ENCODE results near the gene ALDH1A3. TPM values are rescaled to one million over a fixed set of nuclear protein-coding genes. Genes with fewer than 3 reads are reported as not detected.
A peak's percentile ranks its signal among the peaks of the same experiment; 100 is the strongest.

Gene ALDH1A3
- total RNA-seq, 4 donors from 2014 or later, result 8.5 to 99.9 (median 18.4) TPM

- no peak overlapping the region for H3K4me3 ChIP-seq
- H3K9me3 ChIP-seq, result no peaks in the 10 kb centered on the region
- H3K27ac ChIP-seq, result peak overlapping the region in 1 of 4 donors; percentile 71
- H3K4me1 ChIP-seq, result peaks cover 3 to 23% (median 6%) of the 10 kb centered on the region in 4 donors
- H3K27me3 ChIP-seq, result no peaks in the 10 kb centered on the region
- no peak for DNase-seq
- TF ChIP-seq, protein P1, sequence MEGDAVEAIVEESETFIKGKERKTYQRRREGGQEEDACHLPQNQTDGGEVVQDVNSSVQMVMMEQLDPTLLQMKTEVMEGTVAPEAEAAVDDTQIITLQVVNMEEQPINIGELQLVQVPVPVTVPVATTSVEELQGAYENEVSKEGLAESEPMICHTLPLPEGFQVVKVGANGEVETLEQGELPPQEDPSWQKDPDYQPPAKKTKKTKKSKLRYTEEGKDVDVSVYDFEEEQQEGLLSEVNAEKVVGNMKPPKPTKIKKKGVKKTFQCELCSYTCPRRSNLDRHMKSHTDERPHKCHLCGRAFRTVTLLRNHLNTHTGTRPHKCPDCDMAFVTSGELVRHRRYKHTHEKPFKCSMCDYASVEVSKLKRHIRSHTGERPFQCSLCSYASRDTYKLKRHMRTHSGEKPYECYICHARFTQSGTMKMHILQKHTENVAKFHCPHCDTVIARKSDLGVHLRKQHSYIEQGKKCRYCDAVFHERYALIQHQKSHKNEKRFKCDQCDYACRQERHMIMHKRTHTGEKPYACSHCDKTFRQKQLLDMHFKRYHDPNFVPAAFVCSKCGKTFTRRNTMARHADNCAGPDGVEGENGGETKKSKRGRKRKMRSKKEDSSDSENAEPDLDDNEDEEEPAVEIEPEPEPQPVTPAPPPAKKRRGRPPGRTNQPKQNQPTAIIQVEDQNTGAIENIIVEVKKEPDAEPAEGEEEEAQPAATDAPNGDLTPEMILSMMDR (IDR thresholded peaks at IDR 0.05), result no peak
- no peak for TF ChIP-seq POLR2A (IDR thresholded peaks at IDR 0.05)
- H3K36me3 ChIP-seq, result peaks cover 0 to 17% (median 0%) of the 10 kb centered on the region in 3 donors
Measured at GRCh38 chr15:100926258-100926657, 46.6 kb downstream of the ALDH1A3 start.

DNA sequence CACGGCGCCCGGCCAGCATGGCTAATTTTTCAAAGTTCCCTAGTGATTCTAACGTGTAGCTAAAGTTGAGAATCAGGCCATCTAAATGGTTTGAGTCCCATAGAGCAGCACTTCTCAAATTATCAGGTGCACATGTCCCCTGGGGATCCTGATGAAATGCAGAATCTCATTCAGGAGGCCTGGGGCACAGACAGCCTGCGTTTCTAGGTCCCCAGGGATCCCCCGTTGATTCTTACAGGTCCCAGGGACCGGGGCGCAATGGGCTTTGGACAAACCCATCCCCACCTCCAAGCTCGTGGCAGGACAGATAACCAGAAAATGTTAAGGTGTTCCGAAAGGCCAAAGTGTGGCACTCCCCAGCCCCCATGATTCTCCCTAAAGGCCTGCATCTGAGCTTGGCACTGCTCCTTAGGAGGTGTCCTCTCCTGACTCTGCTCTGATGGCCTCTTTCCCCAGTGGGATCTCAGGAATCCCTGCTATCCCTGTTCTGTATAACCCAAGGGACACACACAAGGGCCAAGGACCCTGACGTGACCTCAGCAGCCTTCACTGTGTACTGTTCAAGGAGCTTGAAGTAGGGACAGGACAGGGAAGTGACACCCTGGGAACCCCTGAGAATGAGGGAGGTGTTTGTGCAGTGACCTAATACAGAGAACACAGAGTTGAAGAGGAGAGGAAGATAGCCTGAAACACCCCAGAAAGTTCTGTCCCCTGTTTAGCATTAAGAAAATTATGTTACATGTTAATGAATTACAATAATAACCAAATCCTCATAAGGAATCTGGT, 47.5 kb downstream of the ALDH1A3 start:
- no peak for TF ChIP-seq POLR2A (IDR thresholded peaks at IDR 0.05)
- TF ChIP-seq, protein P1 (IDR thresholded peaks at IDR 0.05), result no peak
- peaks cover 0 to 17% (median 0%) of the 10 kb centered on the region in 3 donors for H3K36me3 ChIP-seq
- H3K4me3 ChIP-seq, result no peak overlapping the region
- DNase-seq, result peak in 2 of 3 donors; percentile 51 to 56
- no peaks in the 10 kb centered on the region for H3K9me3 ChIP-seq
- no peaks in the 10 kb centered on the region for H3K27me3 ChIP-seq
- H3K27ac ChIP-seq, result peak overlapping the region in 1 of 4 donors; percentile 57
- H3K4me1 ChIP-seq, result peaks cover 0 to 17% (median 5%) of the 10 kb centered on the region in 4 donors

DNA sequence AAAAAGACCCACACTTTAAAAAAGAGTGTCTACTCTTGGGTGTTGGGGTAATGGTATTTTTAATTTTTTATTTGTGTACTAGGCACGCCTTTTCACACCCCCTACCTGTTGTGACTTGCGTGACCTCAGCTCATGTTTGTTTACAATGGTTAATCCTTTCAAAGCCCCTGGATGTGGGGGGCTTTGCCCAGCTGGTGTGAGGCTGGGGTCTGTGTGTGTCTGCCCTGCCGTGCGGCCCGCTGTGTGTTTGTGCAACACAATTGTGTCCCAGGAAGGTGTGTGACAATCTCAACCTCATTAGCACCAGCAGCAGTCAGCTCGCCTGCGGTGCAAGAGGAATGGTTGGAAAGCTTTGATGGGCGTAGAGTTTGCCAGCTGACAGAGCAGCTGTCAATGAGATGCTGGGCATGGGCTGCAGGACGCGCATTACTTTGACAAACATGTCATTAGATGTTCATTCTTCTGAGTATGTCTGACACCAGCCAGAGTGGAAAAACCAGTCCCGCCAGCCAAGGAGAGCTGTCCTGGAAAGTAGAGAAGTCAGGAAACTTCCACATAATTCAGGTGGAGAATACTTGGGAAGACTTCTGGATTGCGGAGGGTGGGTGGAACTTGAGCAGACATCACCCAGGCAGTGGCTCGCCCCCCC, 49.1 kb downstream of the ALDH1A3 start:
- no peak for DNase-seq
- Histone ChIP-seq H3K27ac (no peak overlapping the region), H3K4me3 (no peak overlapping the region), H3K27me3 (no peaks in the 10 kb centered on the region), H3K9me3 (no peaks in the 10 kb centered on the region), H3K36me3 (peaks cover 0 to 13% (median 0%) of the 10 kb centered on the region in 3 donors), H3K4me1 (peaks cover 0 to 13% (median 3%) of the 10 kb centered on the region in 4 donors)
- no peak for TF ChIP-seq POLR2A (IDR thresholded peaks at IDR 0.05)
- TF ChIP-seq, protein P1 (IDR thresholded peaks at IDR 0.05), result no peak

DNA sequence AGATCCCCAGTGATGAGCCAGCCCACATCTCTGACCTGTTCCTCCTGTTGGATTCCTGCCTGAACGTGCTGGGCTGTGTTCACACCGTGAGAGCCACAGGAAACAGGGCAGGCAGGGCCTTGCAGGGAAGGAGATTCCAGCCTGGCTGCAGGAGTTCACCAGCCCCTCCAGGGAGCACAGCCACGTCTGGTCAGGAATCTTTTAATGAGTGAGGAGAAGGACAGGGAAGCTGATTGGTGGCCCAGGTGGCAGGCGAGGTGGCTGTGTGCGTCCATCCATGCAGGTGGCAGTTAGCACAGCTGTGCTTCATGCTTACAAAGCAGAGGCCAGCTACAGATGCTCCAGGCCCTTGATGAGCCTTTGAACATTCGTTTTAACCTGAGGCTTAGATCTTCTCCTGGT, 50.0 kb downstream of the ALDH1A3 start:
- Histone ChIP-seq H3K27me3 (no peaks in the 10 kb centered on the region), H3K4me1 (peaks cover 0 to 13% (median 3%) of the 10 kb centered on the region in 4 donors), H3K4me3 (no peak overlapping the region), H3K9me3 (no peaks in the 10 kb centered on the region), H3K27ac (no peak overlapping the region), H3K36me3 (peaks cover 0 to 13% (median 0%) of the 10 kb centered on the region in 3 donors)
- peak in 1 of 3 donors; percentile 57 for DNase-seq
- TF ChIP-seq, protein P1 (IDR thresholded peaks at IDR 0.05), result no peak
- no peak for TF ChIP-seq POLR2A (IDR thresholded peaks at IDR 0.05)

GRCh38 chr15:100930306-100930848, 50.7 kb downstream of the ALDH1A3 start:
- no peaks in the 10 kb centered on the region for H3K27me3 ChIP-seq
- no peak overlapping the region for H3K27ac ChIP-seq
- no peak overlapping the region for H3K4me3 ChIP-seq
- no peaks in the 10 kb centered on the region for H3K9me3 ChIP-seq
- no peak for TF ChIP-seq POLR2A (IDR thresholded peaks at IDR 0.05)
- TF ChIP-seq, protein P1 (IDR thresholded peaks at IDR 0.05), result no peak
- DNase-seq, result no peak
- peaks cover 0 to 9% (median 2%) of the 10 kb centered on the region in 4 donors for H3K4me1 ChIP-seq
- peaks cover 0 to 13% (median 0%) of the 10 kb centered on the region in 3 donors for H3K36me3 ChIP-seq

All from Peyer's patch (tissue), 4 donors.